Left ventricle myocardium superior (tissue), 1 donor: ENCODE results near the gene HMG20B. TPM values are rescaled to one million over a fixed set of nuclear protein-coding genes. Genes with fewer than 3 reads are reported as not detected.

Experiments used
- ATAC-seq: fragments of 200-7000 bp; cut with Tn5 transposase; one replicate; pipeline ENCODE4 v1.9.1; 2020; ENCODE audit warnings: mild to moderate bottlenecking, moderate library complexity
- DNase-seq: peaks from one replicate; pipeline ENCODE4 v3.0.0-alpha.2; 2020
- intact Hi-C: fragments of 100-400 bp; cut with micrococcal nuclease; formaldehyde crosslinking; loops from one replicate; pipeline ENCODE4 v1.11.0; 2022
- total RNA-seq: library from RNA; stranded (reverse); fragmentation: NEBNext Ultra II Directional; extraction: Animal tissue kit (Norgen Biotek cat#: 25700); gene quantifications from one replicate; pipeline ENCODE4 v1.2.1, GENCODE V29; 2021
- donor health status: DM: no; HTN: yes; CAD: no; lungs with severe emphysema.

HMG20B gene
- total RNA-seq, 1 donor from 2014 or later: 36.9 TPM

GRCh38 chr19:3595521-3596061 lies 22.8 kb downstream of the HMG20B start:
- intact Hi-C loops: no loop called here
- DNase-seq: no peak
- no peak for ATAC-seq

GRCh38 chr19:3599776-3600187 lies 27.0 kb downstream of the HMG20B start:
- DNase-seq: no peak
- intact Hi-C loops: no loop called here
- no peak for ATAC-seq

- ATAC-seq: no peak
- intact Hi-C loops: no loop called here
- no peak for DNase-seq
These were observed 28.3 kb downstream of the HMG20B start for GRCh38 chr19:3601021-3601420.

DNA sequence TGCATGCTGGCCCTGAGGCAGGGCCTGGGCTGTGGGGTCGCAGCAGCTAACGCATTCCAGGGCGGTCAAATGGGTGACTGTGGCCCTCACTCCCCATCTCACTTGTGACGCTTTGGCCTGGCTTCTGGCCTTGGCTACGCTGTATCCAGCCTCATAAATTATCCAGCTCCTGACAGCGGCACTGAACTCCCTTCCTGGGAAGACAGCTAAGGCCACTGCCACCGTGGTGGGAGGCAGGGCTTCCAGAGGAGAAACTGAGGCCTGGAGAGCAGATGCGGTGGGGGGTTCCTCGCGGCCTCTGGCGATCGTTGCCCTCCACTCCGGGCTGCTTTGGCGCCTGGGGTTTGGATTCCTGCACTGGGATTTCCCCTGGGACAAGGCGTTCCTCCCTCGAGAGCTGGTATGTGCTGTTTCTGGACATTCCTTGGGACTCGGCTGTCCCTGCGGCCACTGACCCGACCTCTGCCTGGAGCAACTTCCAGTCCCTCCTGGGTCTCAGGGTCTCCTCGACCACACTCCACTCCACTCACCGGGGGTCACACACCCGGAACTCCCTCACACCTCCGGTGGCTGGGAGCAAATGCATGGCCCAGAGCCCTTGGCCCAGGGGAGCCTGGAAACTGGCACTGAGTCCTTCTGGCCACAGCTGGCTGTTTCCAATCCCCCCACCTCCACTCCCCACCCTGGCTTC lies 30.5 kb downstream of the HMG20B start:
- no peak for ATAC-seq
- no peak for DNase-seq
- intact Hi-C loops: no loop called here

- intact Hi-C loops: no loop called here
- ATAC-seq (no peak), DNase-seq (no peak)
These were observed 31.7 kb downstream of the HMG20B start for GRCh38 chr19:3604227-3604986.

GRCh38 chr19:3604987-3605343 lies 32.2 kb downstream of the HMG20B start:
- ATAC-seq: no peak
- intact Hi-C loops: no loop called here

GRCh38 chr19:3605361-3605760 lies 32.6 kb downstream of the HMG20B start:
- no peak for DNase-seq
- intact Hi-C loops: no loop called here
- no peak for ATAC-seq

More at GRCh38 chr19:3604987-3605343, 32.2 kb downstream of the HMG20B start:
- DNase-seq: no peak

- ATAC-seq (no peak), DNase-seq (no peak)
- intact Hi-C loops: no loop called here
These were observed 33.0 kb downstream of the HMG20B start for GRCh38 chr19:3605770-3606169.

GRCh38 chr19:3606174-3606689 lies 33.5 kb downstream of the HMG20B start:
- DNase-seq (peak; percentile 56), ATAC-seq (peak; percentile 12)
- intact Hi-C loops: no loop called here

DNA sequence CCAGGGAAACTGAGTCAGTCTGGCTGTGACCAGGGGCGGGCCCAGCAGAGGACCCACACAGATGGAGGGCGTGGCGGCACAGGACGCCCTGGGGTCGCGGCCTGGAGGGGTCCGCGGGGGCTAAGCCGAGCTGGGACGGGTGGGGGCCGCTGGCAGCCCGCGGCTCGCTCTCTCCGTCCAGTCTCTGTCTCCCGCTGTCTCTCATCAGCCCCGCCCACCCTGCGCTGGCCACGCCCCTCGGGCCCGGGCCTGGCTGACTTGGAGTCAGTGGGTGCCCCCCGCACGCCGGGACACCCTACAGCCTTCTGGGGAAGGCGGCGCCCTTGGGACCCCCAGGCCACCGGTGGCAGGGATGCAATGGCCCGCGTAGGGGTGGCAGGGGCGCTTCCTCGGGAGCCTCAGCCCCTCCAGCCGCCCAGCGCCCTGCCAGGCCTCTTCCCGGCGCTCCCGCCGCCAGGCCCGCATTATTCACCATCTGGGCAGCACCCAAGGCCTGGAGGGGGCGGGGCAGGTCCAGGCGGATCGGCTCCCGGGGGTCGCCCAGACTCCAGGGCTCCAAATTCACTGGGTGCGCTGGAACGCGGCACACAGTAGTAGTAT lies 34.0 kb downstream of the HMG20B start, which contains the start of gene TBXA2R:
TBXA2R (minus strand) TSS at position 186 of the 600 bp plus-strand sequence. CDS start 6,241 bp downstream, outside the sequence.
- ATAC-seq (peak; percentile 81), DNase-seq (peak; percentile 89)
- intact Hi-C loops: no loop called here

- peak; percentile 65 for ATAC-seq
- intact Hi-C loops: no loop called here
- DNase-seq: peak; percentile 68
These were observed 34.7 kb downstream of the HMG20B start for GRCh38 chr19:3607303-3608078.

DNA sequence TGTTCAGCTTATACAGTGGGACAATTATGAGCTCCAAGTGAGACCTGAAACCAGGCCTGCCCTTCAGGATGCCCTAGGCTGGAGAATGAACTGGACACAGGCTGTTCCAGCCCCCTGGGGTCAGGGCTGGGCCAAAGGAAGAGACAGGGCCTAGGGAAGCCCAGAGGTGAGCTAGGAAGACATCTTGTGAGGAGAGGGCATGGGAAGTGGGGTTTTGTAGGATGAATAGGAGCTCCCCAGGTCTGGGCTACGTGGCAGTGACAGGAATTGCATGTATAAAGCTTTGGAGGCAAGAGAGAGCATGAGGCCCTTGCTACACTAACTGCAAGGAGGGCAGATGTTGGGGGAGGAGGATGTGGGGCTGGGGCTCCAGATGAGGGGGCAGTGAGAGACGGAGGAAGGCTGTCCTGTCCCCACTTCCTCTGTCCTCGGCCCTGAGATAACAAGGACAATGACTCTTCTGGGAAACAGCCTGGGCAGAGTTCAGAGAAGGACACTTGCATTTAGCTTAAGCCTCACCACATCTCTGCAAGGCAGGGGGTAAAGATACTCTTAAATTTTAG lies 35.4 kb downstream of the HMG20B start:
- DNase-seq (no peak), ATAC-seq (no peak)
- intact Hi-C loops: no loop called here

DNA sequence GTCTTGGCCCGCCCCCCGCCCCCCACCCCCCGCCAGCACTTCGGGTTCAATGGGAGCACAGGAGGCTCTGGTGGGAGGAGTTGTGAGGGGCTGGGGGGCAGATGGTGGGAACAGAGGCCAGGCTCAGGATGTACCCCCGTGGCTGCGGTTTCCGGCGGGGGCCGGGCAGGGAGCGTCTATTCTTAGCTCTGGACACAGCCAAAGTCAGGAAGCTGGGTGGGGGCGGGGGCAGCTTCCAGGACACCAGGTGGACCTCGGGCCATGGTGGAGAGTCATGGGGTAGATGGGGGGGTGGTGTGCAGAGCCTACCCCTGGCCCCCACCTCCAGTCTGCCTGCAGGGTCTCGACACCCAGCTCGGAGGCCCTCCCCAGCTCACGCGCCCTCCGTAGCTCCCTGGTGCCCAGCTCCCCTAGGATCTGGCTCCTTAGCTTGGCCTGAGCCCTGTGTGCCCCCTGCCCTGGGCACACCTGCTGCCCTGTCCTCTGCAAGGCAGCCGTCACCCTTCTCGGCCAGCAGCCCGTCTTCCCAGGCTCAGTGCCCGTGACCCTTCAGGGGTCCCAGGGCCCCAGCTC lies 36.1 kb downstream of the HMG20B start:
- DNase-seq: peak; percentile 69
- ATAC-seq: peak; percentile 24

GRCh38 chr19:3609779-3610719 lies 37.3 kb downstream of the HMG20B start:
- intact Hi-C loops: no loop called here
- ATAC-seq (no peak), DNase-seq (no peak)

More for the DNA sequence above, 36.1 kb downstream of the HMG20B start:
- intact Hi-C loops: no loop called here

DNA sequence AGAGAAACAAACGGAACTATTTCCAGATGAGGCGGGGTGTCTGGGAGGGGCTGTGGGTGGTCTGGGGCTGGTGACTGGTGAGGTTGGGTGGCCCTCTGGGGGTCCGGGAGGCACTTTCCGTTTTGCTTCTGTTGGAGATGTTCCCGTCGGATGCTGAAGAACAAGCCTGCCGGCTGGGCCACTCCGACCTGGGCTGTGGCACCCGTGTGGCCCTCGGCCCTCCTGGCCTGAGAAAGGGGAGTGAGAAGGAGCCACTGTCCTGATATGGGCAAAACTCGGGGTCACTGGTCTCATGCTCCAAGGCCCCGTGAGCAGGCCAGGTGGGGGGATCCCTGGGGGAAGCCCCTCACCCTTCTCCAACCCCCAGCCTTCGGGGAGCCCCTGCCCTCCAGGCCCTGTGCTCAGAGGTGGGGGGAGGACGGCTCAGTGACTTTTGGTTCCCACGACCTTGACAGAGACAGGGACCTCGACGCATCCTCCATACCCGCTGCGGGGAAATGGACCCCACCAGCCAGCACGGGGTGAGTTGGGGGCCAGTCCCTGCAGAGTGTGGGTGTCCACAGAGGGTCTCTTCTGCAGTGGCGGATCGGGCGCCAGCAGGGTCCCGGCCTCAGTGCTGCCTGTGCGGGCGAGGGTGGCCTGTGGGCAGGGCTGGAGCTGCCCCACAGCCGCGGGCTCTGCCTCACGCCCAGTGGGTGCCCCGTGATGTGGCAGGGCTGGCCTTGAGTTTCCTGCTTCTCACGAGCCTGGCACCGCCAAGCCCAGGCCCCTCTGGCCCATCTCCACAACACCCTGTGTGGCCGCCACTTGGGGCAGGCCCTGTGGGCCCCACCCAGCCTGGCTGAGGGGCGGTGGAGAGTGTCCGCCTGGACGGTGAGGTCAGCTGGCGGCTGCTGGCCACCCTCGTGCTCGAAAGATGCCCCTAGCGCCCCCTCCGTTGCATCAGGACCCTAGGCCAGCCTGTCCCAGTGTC lies 38.3 kb downstream of the HMG20B start:
- DNase-seq (no peak), ATAC-seq (no peak)
- intact Hi-C loops: no loop called here

DNA sequence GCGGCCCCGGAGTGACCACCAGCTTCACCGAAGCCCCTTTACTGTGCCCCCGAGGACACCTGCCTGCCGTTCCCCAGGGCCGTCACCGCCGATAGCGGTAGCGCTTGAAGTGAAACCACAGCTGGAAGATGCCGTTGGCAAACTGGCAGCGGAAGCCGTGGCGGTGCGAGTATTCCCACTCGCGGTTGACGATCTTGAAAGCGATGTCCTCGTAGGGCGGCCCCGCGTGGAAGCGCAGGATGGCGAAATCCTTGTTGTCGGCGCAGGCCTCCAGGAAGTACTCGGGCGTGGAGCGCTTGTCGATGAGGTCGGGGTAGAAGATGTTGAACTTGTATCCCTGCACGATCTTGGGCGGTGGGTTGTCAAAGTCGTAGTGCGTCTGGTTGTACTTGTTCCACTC lies 39.1 kb downstream of the HMG20B start:
- no peak for ATAC-seq
- DNase-seq: no peak
- intact Hi-C loops: no loop called here
